Prostate gland (tissue), 2 donors: ENCODE measurements around the gene FFAR4.

ENCODE experiments used
- POLR2A ChIP-seq: fragments of 450-650 bp; IDR thresholded peaks from one replicate; pipeline ENCODE4 v1.6.1; 2016; ENCODE audit warnings: antibody characterized with exemption, mild to moderate bottlenecking
- POLR2AphosphoS5 ChIP-seq: sonication (generic); formaldehyde crosslinking; IDR thresholded peaks from one replicate; pipeline ENCODE4 v1.6.1; 2017; ENCODE audit warnings: antibody characterized with exemption
- TF ChIP-seq, protein P1 (sequence below), 4 experiments: fragments of 200-600 bp in 2 of 4; fragments of 450-650 bp in 2 of 4; sonication (generic) in 2 of 4; IDR thresholded peaks; 1 replicate in 3 of 4; 2 replicates in 1 of 4; pipeline ENCODE4 v1.5.1; 2016 to 2019; ENCODE audit warnings: antibody characterized with exemption in 4 of 4, mild to moderate bottlenecking in 2 of 4, moderate library complexity in 2 of 4

DNA sequence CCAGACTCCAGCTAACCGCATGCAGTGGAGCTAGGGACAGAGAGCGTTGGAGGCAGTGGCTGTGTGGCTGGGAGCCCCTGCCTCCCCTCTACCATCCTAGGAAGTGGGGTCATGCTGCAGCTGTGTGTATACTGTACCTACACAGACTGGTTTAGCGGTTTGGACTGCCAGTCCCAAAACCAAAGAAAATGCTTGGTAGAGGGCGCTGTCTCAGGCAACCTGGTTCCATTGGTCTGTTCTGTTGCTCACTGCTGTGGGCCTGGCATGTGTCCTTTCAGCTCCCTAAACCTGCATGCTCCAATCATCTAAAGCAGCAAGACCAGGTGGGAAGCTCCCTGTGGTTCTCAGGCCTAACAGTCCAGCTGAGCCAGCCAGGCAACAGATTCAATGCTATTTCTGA lies 30.1 kb downstream of the FFAR4 start:
- TF ChIP-seq, protein P1, sequence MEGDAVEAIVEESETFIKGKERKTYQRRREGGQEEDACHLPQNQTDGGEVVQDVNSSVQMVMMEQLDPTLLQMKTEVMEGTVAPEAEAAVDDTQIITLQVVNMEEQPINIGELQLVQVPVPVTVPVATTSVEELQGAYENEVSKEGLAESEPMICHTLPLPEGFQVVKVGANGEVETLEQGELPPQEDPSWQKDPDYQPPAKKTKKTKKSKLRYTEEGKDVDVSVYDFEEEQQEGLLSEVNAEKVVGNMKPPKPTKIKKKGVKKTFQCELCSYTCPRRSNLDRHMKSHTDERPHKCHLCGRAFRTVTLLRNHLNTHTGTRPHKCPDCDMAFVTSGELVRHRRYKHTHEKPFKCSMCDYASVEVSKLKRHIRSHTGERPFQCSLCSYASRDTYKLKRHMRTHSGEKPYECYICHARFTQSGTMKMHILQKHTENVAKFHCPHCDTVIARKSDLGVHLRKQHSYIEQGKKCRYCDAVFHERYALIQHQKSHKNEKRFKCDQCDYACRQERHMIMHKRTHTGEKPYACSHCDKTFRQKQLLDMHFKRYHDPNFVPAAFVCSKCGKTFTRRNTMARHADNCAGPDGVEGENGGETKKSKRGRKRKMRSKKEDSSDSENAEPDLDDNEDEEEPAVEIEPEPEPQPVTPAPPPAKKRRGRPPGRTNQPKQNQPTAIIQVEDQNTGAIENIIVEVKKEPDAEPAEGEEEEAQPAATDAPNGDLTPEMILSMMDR (IDR thresholded peaks at IDR 0.05), result no peak
- TF ChIP-seq POLR2A (no peak), POLR2AphosphoS5 (no peak)
